ENCODE results near the gene TMF1.

Gene TMF1

DNA sequence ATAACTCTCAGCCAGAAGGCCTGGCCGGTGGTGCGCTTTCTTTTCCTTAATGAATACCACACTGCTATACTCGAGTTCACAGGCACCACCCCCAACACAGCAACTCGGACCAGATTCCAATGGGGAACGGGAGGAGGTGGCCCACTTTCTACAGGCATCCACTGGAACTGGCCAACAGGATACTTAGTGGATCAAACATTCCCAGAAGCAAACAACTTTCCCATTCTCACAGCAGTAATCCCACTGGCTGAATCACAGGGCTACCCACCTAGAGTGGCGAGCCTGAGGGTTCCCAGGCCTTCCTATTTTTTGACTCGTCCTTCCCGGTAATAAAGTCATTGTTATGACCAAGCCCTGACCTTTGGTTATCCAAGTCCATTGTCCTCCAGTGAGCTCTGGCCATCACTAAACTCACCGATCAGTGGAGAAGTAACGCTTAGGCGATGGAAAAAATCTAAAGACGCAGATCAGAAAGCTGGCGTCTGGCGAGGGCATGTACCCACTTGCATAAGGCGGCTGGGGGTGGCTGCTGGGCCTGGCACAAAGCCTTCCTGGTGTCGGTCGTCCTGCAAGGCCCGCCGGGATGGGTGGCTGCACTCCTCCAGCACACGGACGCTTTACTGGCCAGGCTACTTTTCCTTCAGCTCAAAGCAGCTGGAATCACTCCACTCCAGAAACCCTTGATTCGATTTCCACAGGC, 39.9 kb downstream of the TMF1 start:
- no peak for DNase-seq

DNA sequence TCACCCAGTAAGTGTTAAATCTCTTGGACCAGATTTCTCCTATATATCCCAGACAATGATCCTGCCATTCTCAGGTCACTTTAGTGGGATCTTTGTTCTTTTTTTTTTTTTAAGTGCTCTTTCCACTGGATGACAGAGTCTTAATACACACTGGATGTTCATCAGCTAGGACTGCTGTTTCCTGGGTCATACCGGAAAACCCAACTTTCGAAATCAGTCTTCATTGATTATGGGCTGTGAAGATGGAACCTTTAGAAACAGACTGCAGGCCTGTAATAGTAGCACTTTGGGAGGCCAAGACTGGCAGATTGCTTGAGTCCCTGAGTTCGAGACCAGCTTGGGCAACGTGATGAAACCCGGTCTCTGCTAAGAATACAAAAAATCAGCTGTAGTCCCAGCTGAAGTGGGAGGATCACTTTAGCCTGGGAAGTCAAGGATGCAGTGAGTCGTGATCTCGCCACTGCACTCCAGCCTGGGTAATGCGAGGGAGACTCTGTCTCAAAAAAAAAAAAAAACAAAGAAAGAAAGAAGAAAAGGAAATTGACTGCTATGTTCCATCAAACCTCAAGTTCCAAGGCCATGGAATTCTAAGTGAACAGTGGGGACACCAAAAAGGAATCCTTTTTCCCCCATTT, 40.9 kb downstream of the TMF1 start:
- DNase-seq = no peak

DNA sequence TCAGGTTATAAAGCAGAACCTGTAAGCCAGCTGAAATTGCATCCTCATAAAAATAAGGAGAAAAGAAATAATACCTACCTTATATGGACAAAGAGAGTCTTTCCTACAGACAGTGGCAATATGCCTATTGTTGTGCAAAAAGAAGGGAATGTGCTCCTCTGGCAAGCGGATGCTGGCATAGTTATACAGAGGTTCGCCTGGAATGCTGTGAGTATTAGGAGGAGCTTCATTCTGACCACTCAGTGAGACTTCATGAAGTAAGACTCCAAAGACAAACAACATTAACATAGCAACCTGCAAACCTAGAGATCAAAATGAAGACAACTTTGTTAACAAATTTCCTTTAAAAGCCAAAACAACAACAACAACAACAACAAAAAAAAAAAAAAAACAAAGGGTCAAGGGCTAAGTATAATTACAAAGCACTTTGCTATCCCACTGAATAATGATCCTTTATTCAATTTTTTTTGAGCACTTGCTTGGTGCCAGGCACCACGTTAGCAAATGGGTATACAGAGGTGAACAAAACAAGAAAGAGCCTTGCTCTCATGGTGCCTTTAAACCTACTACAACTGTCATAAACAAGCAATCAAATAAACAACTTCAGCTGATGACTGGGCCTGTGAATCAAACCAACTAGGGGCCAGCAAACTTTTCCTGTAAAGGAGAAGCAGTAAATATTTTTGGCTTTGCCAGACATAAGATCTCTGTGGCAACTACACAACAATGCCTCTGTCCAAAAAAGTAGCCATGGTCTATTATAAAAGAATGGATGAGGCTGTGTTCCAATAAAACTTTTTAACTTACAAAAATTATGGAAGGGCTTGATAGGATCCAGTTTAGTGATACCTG, 42.3 kb downstream of the TMF1 start:
- no peak for DNase-seq

DNA sequence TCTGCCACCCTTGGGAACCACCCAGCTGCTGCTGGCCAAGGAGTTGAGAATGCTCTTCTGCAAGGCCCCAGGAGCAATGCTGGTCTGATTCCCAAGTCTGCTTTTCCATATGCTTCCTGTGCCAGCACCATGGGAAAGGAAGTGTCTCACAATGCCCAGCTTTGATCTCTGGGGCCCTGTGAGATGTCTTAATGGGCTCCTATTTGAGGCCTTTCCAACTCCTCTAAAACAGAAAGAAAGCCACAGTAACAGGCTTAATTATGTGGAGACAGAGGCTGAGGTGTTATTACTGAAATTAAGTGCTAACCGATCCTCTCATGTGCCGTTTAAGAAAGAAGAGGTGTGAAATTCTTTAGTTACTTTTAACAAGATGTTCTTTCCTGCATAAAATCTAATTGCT, 43.2 kb downstream of the TMF1 start:
- no peak for DNase-seq

DNA sequence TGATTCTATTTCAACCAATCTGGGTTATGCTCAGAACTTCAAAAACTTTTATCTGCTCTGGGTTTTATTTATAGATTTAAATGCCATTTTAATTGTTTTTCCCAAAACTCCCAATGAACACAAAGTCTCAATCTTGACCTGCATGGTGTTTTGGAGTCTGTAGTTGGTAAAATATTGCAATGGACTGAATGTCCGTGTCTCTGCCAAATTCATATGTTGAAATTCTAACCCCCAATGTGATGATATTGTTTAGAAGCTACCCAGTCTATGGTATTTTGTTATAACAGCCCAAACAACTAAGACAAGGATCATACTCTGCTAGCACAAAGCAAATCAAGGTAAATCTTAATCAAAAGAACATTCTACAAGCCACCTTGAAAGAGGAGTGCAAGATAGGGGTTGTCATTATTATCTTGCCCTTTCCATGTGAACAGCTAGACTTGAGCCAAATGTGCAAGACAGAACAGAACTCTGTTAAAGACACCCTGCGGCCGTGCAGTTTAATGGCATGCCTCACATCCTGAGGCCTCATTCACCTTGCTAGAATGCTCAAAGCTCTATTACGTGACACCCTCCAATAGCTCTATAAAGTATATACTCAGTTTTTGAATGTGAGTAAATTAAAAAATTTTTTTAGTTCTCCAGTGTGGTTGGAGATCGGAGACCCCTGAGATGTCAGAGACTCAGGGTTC, 46.2 kb downstream of the TMF1 start:
- no peak for DNase-seq

DNA sequence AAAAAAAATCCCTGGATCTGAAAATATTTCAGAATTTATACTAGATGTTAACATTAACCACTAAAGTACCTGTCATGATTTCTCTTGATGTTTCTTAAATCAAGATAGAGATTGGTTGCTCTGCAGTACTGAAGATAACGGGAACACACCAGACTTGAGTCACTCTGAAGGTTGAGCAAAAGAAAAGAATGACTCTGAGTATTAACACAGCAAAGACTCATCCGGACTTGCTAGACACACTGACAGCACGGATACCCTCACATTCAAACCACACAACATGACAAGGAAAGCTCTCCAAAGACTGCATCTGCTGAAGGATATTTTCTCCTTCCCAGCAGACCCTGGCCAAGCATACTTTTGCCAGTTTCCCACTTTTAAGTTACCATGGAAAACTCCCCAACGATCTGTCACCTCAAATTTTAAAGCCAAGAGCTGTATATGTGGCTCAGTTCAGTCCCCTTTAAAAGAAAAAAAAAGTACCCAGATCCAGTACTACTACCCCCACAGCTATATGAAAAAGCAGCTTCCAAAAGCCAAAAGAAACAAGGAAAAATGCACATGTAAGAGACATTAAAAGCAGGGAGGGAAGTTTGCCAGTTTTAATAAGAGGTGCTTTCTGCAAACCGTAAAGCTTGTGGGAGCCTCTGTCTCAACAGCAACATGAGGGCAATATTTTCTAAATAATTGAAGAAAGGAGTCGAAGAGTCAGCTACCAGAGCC, 46.9 kb downstream of the TMF1 start:
- no peak for DNase-seq

DNA sequence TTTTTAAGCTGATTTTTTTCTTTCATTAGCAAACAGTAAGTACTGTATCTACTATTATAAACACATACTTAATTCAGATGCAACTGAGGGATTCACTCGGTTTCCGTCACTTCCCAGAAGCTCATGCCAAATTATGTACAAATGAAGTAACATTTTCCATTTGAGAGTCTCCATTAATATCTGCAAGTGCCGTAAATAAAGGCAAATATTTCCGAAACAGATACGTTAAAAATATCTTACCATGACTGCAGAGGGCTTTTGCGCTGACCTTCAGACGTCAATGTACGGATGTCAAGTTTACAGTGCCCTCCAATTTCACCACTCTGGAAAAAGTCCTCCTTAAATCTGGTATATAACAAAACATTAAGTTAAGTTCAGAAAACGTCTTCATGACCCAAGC, 48.0 kb downstream of the TMF1 start:
- DNase-seq = no peak

DNA sequence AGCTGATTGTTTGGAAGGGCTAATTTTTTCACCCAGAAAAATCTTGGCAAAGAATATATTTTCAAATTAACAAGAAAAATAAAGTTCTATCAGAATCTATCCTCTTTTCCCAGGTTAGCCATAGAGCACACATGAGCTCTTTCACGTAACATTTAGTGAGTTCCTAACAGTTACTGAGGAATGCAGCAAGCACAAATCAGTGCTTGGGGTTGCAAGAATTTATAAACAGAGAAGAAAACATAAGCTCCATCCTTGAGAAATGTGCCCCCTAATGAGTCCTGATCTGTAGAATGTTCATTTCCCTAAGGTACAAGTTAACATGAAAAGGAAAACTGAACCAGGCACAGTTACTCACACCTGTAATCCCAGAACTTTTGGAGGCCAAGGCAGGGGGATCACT, 52.5 kb downstream of the TMF1 start:
- no peak for DNase-seq

DNA sequence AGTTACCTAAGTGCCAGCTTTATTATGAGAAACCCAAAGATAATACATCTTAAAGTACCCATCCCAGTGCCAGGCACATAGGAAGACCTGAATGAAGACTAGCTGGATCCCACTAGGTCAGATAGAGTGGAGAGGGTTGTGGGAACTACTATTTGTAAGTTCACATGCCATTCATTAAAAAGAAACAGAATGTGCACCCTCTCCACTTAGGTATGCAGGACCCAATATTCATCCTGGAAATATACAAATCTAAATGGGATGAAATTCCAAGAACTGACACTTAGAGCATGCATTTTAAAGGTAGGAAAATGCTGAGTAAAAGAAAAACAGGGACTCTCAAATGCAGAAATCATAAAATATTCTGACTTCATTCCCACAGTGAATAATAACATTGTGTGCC, 53.0 kb downstream of the TMF1 start:
- no peak for DNase-seq

DNA sequence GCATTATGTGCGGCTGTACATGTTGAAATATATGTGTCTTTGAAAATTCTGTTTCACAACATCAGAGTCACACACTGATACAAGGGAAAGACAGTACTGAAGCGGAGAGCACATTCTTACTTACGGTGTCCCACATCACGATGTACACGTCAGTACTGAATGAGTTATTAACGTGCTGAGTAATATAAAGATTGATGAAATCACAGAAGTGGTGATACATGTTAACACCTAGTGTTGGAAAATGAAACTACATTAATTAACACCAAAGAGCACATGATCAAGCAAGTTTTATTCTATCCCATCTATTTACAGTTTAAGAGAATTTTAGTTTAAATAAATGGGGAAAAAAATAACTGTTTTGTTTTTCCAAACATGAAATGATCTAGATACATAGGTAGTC, 54.2 kb downstream of the TMF1 start:
- no peak for DNase-seq

DNA sequence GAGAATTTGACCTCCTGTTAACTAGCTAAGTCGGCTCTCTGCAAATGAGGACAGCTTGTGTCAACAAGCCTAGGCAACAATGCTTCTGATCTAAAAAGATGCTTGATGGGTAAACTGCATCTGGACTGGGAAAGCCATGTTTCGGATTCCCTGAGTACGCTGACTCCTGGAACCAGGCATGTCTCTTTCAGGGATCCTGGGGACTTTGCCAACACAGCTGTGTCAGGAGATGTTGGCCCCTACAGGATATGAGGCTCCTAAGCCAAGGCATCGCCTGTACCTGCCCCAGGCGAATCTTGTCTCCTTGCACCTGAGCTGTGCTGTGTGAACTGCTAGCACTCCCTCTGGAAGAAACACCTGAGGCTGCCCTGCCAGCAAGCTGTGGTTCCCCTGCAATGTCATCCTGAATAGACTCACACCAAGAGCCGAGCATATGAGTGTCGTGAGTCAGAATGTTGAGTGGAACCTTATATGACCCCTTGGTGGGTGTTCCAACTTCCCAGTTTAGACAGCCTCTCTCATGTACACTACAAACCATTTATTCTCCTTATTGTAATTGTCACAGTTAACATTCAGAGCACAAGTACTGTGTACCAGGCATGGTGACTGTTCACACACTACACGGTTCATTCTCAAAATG, 55.7 kb downstream of the TMF1 start:
- no peak for DNase-seq

DNA sequence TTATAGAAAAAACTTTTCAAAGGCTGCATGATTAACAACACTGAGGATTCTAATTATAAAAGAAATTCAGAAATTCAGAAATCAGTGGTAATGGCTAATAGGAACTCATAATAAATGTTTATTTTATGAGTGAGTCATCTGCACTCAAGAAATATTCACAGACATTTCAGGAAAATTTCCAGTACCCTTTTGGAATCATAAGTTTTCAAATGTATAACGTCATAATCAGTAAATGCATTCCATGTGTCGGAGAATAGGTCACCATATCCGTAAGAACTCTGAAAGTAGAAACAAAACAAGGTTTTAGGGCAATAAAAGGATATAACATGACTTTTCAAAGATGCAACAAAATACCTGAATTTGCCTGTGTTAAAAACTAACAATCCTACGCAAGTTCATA, 63.4 kb downstream of the TMF1 start:
- no peak for DNase-seq

DNA sequence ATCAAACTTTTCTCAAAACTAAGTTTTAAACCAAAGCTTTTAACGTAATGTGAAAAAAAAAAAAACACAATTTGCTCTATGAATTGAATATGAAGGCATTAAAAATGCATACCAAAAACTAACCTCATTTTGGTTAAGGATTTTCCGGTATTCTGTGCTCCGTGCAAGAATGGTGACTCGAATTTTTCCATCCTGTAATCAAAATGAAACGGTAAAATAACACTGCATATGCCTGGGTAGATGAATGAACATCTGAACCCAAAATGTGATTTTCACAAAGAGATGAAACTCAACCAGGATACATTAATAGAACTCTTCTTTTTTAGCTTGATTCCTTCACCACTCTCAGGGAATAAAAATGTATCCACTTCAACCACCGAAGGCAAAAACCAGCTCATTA, 64.8 kb downstream of the TMF1 start:
- no peak for DNase-seq

DNA sequence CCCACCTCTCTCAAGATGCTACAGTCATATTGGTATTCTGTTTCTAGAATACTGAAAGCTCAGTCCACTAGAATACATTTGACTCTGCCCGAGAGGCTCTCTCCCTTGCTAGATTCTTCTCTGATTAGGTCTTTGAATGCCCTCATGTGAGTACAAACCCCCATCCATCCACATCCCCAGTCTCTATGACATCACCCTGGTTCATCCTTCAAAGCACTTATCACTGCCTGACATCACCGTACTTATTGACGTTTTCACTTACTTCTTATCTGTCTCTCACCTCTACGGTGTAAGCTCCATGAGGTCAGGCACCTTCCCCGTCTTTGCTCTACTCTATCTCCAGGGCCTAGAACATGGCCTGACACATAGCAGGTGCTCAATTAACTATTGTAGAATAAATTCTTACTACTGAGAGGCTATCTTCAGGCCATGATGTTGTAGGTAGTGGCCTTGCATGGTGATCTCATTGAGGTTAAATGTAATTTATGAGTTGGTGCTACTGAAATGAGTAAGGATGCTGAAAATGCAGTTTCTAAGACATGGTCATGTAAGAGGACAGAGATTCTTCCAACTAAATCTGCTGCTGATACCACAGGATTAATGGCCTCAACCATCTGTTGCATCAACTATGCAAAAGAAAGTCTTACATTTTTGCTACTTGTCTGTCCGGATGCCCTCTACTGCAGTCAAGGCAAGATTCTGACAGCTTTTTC, 65.5 kb downstream of the TMF1 start:
- no peak for DNase-seq

DNA sequence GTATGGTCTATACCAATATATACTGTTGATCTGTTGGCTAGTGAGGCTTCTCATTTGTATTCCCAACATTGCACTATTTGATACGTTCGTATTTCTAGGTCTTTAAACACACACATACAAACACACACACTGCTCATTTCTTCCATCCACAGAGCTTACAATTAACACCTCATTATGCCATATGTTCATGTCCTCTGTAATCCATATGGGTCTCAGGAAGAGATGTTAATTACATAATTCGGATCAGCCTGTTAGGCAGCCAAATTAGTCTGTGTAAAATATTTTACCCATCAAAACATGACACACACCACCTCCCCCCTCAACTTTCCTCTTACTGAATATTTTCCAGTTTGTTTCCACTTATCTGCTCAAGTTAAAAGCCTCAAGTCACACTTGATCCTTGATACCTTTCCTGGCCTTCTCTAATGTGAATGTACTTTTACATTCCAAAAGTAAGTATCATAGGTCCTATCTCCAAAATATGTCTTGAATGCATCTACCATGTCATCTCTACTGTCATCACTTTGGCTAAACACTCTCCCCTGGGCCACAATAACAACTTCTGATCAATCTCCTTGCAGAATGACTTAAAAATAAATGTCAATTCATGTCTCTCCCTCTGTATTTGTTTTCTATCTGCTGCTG, 66.9 kb downstream of the TMF1 start:
- no peak for DNase-seq

DNA sequence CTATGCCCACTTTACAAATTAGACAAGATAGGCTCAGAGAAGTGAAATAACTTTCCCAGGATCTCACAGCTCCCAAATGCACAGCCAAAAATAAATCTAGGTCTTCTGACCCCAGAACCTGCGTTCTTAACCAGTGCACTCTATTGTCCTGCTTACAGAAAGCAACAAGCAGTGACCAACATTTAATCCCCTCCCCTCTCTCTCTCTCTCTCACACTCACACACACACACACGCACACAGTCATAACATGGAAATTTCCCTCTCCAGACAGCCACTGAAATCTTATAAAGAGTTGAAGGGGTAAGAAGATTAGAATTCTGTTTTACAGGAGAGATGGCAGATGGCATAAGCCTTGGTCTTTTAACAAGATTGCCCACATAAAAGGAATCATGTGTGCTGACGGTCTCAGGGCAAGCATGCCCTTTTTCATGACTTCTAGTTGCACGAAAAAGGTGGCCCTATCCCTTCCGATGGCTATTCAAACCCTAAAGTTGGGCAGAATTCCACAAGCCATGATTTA, 68.1 kb downstream of the TMF1 start:
- no peak for DNase-seq

DNA sequence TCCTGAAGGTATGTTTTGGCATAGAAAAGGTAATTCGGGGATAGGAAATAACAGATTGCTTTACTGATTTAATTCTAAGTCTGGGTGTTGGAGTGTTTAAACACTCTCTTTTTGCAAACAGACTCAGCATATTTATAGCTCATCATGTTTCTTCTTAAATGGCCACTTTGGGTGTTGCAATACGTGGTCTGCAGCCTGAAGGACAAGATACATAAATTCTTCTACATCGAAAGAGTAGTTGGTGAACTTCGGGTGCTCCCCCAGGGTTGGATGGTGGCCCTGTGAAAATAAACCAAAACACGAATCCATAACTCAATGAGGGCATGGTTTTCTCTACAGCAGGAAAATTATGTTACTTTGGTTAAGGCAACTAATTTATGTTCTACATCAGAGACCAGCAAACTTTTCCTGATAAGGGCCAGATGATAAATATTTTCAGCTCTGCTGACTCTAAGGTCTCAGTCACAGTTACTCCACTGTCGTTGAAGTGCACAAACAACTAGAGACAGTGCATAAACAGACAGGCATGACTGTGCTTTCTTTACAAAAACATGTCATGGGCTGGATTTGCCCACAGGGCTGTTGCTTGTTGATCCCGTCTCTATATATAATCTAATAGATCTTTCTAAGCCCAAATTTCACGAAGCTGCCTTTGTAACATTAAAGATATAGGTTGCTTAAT, 74.5 kb downstream of the TMF1 start:
- no peak for DNase-seq

DNA sequence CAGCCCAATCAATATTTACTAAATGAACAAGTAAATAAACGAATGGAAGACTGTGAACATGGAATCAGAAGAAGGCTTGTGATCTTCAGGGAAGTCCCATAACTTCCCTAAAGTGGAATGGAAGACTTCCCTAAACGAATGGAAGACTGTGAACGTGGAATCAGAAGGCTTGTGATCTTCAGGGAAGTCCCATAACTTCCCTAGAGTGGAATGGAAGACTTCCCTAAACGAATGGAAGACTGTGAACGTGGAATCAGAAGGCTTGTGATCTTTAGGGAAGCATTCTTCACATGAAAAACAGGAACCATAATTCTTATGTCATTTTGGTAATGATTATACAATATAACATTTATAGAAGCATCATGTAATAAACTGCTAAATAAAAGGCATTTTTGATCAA, 77.4 kb downstream of the TMF1 start:
- DNase-seq = no peak

DNA sequence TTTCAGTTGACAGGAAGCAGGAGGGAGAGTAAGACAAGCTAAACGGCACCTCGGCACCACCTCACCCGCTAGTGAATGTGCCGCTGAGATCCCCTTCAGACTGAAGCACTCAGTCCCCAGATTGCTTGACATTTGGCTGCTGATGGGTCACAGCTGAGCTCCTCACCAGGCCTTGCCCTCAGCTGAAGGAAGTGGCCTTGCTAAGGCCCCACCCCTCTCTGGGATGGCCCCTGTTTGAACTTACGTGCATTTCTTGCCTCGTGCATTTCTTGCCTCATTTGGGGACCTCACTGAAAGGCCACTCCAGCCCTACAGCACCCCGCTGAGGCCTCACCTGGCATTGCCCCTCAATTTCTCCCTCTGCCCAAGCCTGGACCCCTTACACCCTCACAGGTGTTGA, 78.5 kb downstream of the TMF1 start:
- DNase-seq = no peak

DNA sequence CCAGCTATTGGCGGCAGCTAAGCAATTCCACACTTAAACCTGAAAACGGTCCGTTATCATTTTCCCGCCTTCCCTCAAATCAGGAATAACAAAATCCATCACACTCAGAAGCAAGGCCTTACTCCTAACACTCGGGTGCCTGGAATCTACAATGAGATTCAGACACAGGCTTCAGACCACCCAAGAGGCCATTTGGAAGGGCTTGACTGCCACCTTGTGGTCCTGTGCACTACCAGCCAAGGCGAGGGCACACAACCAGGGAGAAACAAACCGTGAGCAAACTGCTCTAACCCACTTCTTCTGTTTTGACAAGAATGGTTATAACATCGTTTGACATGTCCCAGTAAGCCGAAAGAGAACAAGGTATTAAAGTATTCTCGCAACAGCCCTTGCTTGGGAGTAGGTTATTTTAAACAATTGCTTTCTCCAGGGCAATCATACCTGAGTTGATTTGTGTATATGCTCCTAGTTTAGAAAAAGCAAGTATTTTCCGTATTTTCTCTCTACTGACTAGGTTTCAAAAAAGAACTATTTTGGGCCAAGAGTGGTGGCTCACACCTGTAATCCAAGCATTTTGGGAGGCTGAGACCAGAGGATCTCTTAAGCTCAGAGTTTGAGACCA, 79.7 kb downstream of the TMF1 start:
- DNase-seq = no peak
